GM12865 (cell line): ENCODE data around the gene OVOL2.
"Not testable (repeated sequence)": the region's sequence is repeated elsewhere in the genome, so short reads cannot be mapped to it uniquely, and the experiment has no call there.

ENCODE experiments used
- DNase-seq: peaks from one replicate; pipeline ENCODE4 v3.0.0; 2010; ENCODE audit warnings: low read depth
- H3K4me3 ChIP-seq: 2 replicates; pipeline ENCODE4 v1.5.1; 2011; ENCODE audit warnings: mild to moderate bottlenecking, low read depth, low read length, control low read depth
- TF ChIP-seq, protein P1 (sequence below): IDR thresholded peaks from 2 replicates; pipeline ENCODE4 v1.5.1; 2011; ENCODE audit warnings: low read length, control low read depth, low read depth, inconsistent platforms; ENCODE audit not compliant: insufficient read depth; ENCODE audit errors: missing control alignments

OVOL2 gene

GRCh38 chr20:18091623-18092022 lies 33.9 kb upstream of the OVOL2 start:
- no peak overlapping the region for H3K4me3 ChIP-seq
- no peak for DNase-seq
- TF ChIP-seq, protein P1, sequence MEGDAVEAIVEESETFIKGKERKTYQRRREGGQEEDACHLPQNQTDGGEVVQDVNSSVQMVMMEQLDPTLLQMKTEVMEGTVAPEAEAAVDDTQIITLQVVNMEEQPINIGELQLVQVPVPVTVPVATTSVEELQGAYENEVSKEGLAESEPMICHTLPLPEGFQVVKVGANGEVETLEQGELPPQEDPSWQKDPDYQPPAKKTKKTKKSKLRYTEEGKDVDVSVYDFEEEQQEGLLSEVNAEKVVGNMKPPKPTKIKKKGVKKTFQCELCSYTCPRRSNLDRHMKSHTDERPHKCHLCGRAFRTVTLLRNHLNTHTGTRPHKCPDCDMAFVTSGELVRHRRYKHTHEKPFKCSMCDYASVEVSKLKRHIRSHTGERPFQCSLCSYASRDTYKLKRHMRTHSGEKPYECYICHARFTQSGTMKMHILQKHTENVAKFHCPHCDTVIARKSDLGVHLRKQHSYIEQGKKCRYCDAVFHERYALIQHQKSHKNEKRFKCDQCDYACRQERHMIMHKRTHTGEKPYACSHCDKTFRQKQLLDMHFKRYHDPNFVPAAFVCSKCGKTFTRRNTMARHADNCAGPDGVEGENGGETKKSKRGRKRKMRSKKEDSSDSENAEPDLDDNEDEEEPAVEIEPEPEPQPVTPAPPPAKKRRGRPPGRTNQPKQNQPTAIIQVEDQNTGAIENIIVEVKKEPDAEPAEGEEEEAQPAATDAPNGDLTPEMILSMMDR: no peak

DNA sequence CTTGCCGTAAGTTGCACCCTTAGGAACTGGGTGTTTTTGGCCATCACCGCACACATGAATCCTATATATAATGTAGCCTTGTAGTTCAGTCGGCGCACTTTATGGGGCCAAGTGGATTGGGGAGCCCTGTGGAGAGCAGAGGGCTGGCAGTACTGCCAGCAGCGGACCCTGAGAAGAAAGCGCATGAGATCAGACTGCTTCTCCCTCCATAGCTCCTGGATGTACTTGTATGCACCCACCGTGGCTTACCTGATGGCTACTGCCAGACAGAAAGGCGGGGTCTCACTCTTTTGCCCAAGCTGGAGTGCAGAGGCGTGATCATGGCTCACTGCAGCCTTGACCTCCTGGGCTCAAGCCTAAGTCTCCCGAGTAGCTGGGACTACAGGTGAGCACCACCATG lies 32.8 kb upstream of the OVOL2 start:
- TF ChIP-seq, protein P1: no peak
- H3K4me3 ChIP-seq: no peak overlapping the region
- no peak for DNase-seq

DNA sequence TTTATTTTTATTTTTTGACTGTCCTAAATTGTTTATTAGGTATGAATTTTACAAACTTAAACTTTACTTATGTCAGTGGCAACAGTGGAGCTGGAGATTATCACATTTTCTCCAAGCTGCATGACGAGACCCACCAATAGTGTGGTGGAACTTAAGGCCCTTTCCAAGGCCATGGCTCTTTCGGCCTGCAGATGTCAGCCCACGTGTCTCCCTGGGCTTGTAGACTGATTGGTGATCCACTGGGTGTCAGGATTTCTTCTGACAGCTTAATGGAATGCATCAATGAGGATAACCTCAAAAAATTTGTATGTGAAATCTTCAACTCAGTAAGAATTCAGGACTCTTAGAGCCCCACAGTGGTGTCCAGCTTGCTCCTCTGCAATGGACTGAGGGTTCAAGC lies 32.3 kb upstream of the OVOL2 start:
- DNase-seq: no peak
- TF ChIP-seq, protein P1: no peak
- H3K4me3 ChIP-seq: no peak overlapping the region

GRCh38 chr20:18088841-18089240 lies 31.1 kb upstream of the OVOL2 start:
- not testable (repeated sequence) for DNase-seq, H3K4me3 ChIP-seq

GRCh38 chr20:18088298-18088697 lies 30.6 kb upstream of the OVOL2 start:
- not testable (repeated sequence) for DNase-seq, H3K4me3 ChIP-seq

GRCh38 chr20:18087054-18087453 lies 29.3 kb upstream of the OVOL2 start:
- TF ChIP-seq, protein P1: no peak
- DNase-seq: no peak
- no peak overlapping the region for H3K4me3 ChIP-seq

GRCh38 chr20:18080836-18081235 lies 23.1 kb upstream of the OVOL2 start:
- H3K4me3 ChIP-seq, DNase-seq: not testable (repeated sequence)

DNA sequence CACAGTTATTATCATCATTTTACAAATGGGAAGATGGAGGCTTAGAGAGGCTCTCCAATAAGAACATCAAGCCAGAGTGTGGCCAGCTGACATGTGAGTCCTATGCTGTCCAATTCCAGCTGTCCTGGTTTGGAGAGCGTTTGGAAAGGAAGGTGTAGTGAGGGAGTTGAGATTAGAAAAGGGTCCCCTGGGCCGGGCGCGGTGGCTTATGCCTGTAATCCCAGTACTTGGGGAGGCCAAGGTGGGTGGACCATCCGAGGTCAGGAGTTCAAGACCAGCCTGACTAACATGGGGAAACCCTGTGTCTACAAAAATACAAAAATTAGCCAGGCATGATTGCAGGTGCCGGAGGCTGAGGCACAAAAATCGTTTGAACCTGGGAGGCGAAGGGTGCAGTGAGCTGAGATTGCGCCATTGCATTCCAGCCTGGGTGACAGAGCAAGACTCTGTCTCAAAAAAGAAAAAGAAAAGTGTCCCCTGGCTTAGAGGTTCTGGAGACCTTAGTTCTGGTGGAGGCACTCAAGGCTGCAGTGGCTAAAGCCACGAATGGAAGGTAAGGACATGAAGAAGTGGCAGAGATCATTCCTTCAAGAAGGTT lies 22.1 kb upstream of the OVOL2 start:
- TF ChIP-seq, protein P1: no peak
- H3K4me3 ChIP-seq: no peak overlapping the region
- DNase-seq: no peak

- TF ChIP-seq, protein P1: no peak
- H3K4me3 ChIP-seq: no peak overlapping the region
- no peak for DNase-seq
Observed at GRCh38 chr20:18077157-18077556, 19.4 kb upstream of the OVOL2 start.
